HTERT RPE-1 (cell line): ENCODE measurements around the gene STX2.

Experiments used
- in situ Hi-C: fragments of 300-500 bp; cut with MboI; formaldehyde crosslinking; loops from 4 replicates; pipeline ENCODE4 v1.14.3; 2020; ENCODE audit warnings: low sequenced_read_pairs

STX2 gene

DNA sequence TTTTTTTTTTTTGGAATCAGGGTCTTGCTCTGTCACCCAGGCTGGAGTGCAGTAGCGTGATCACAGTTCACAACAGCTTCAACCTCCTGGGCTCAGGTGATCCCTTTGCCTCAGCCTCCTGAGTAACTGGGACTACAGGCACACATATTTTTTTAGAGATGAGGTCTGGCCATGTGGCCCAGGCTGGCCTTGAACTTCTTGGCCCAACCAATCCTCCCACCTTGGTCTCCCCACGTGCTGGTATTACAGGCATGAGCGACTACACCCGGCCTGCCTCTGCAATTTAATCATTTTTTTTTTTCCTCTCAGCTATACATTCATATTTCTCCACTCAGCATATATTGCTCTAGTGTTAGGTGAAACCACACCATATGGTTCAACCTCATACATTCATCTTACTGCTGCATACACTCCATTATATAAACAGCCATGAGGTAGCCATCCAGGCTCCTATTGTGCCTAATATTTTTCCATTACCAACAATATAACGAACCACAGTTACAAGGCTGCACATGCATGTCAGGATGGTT, 7.1 kb downstream of the STX2 start:
- in situ Hi-C loops = no loop called here

DNA sequence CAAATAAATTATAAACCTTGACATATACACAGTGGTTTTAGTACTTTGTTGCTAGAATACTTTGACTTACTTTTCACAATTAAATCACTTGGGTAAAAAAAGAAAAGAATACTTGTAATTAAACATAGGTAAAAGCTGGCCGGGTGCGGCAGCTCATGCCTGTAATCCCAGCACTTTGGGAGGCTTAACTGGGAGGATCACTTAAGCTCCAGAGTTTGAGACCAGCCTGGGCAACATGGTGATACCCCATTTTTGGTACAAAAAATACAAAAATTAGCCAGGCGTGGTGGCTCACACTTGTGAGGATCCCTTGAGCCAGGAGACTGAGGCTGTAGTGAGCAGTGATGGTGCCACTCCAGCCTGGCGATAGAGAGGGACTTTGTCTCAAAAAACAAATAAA, 7.8 kb downstream of the STX2 start:
- in situ Hi-C loops = no loop called here

DNA sequence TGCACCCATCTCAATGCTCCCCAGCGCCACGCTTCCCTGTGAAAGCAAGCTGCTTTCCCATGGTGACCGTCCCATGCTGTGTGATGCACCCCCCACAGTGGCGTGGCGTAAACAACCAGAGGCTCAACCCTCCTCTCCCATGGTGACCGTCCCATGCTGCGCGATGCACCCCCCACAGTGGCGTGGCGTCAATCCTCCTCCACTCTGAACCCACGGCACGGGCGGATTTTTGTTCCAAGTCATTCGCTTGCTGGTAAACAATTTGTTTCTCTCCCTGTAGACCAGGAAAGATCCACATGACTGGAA, 8.9 kb downstream of the STX2 start:
- in situ Hi-C loops = no loop called here

DNA sequence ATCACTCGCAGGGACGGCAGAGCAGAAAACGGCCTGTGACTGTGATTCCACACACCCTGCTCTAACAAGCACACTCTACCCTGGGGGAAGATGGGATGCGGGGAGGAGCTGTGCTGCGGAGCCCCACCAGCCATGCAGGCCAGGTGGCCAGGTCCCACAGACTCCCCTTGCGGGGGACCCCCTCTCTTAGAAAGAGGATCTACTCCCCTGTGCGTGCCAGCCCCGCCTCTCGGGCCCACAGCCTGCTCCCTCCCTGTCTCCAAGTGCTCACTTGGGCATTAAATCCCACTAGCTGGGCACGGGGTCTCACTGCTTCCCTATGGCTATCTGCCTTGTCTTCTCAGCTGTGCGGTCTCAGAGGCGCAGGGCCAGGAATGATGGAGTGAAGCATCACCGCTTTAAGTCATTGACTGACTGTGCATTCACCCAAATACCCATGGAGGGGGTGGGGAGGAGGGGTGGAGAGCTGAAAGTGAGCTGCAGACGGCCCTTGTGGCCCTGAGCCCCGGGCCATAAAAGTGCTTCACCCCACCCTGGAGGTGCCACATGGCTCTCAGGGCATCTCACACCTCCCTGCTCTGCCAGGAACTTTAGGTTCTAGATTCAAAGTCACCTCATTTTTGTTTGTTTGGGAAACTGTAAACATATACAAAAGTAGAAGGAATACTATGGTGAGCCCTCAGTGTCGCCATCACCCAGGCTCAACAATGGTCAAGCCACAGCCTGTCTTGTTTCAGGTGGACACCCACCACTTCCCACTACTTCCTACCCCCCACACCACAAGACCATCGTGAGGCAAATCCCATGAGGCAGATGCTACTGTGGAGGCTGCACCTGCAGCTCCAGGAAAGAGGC, 9.4 kb downstream of the STX2 start:
- in situ Hi-C loops = no loop called here

DNA sequence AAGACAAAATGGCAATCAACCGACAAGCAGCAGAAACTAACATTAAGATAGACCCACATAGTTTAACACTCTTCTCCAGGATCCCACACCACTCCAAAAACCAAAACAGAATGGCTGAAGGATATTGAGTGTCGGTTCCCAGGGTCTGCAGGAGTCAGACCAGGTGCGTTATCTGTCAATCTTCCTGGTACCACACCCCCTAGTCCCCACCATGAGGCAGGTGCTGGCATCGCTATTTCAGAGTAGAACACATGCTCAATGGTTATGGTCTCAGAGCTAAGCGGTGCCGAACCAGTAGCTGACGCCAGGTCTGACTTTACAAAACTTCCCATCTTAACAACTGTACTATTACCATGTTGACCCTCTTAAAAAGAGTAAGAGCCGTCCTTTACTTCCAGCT, 10.2 kb downstream of the STX2 start:
- in situ Hi-C loops = no loop called here

DNA sequence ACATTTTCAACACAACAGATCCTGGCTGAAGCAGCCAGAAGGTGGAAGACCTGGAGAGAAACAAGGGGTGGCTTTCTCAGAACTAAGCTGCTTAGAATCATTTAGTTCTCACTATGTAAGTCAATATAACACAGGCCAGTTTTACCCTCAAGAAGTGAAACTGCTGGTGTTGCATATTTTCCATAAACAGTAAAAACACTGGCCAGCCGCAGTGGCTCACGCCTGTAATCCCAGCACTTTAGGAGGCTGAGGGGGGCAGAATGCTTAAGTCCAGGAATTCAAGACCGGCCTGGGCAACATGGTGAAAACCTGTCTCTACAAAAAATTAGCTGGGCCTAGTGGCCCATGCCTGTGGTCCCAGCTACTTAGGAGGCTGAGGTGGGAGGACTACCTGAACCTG, 11.6 kb downstream of the STX2 start:
- in situ Hi-C loops = no loop called here

DNA sequence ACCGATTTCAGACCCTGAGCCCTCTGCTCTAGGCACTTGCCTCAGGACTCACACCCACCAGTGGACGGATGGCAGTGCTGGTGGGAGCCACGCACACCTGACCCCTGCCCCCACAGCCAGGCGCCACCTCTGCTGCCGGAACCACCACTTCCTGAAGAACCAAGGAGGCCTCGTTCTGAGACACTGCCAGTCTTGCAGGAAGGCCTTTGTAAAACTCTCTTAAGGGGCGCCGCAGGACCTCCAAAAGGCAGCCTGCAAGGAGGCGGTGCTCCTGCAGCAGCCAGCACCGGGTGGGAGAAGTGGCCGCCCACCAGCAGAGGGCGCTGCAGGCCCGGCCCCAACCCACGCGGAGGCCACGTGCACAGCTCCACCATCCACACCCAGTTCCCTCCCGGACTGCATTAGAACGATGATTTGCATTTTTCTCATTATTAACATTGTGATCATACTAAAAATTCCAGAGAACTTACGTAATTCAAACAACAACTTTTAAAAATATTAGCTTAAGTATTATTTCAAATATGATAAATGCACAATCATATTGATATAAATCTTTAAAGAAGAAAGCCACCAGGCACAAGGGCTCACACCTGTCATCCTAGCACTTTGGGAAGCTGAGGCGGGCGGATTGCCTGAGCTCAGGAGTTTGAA, 12.8 kb downstream of the STX2 start:
- in situ Hi-C loops = no loop called here

DNA sequence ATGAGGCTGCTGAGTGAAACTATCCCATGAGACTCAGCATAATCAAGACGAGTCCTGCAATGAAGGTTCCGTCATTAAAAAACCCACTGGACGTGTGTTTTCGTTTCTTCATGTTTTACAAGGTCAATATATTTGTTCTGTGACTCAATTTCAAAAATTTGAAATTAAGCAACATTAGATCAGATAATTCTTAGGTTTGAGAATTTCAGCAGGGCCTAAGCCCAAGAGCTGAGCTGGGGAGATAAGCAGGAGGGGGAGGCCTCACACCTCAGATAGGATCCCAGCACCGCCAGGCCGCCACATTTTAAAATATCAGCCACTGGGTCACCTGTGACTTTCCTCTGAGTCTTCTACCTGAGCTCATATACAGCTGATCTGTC, 13.3 kb downstream of the STX2 start:
- in situ Hi-C loops = no loop called here

DNA sequence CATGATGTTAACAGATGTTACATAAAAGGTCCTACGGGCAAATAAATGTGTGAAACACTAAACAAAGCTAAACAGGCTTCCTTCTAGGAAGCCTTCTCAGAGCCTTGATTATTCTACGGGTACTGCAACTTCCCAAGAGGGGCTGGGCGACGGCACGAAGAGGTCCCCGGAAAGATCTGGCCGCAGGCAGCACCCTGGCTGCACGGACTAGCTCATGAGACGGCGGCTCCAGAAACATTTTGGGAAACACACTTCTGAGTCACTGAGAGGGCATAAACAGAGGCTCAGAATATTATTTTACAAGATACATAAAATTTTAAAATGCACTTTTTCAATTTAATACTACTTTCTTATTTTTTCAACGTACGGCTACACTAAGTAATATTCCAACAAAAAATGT, 19.4 kb downstream of the STX2 start:
- in situ Hi-C loops = no loop called here

DNA sequence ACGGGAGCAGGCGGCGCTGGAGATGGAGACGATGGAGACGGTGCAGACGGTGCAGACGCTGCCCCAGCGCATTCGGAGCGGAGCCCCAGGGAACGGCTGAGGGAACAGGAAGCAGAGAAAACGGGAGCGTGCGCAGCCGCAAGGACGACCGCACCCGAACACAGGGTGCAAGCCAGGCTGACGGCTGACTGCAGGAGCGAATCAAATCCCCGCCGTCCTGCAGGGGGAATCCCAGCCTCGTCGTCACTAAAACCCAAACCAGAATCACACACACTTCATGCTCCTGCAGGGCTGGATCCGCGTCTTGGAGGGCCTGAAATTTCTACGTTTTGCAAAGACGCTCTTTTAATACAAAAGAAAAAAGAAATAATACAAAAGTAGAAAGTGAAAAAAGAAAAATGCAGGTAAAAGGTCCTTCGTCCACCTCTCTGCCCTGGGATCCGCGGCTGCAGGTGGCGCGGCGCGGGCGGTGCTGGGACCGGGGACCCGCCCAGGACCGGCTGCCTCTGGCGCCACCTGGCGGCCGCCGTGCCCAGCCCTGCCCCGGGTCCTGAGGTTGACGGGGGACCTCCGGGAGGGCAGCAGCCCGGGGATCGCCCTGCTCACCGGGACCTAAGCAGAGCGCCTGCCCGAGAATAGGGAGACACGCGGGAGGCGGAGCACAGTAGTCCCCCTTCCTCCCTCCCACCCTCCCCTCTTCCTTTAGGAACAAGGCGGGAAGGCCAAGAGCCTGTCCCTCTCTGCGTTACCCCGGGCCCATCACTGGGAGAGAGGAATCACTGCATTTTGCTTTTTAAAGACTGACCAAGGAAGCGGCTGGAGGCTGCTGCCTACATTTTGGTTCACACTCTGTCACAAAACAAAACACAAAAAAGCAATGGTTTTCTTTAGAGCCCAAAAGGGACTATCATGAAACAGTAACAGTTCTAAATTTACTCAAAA, 20.1 kb downstream of the STX2 start:
- in situ Hi-C loops = no loop called here

DNA sequence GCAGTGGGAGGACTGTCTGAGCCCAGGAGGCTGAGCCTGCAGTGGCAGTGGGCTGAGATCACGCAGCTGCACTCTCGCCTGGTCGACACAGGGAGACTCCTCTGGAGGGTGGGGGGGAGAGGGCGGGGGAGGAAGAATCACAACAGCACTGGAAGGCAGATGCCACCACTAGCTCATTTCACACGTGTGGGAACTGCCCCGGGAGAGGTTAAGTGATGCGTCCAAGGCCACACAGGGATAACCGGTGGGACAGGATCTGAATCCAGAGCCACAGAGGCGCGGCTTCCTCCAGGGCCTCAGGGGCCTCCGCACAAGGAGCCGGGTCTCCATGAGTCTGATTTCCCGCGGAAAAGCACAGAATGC, 20.8 kb downstream of the STX2 start:
- in situ Hi-C loops = no loop called here

DNA sequence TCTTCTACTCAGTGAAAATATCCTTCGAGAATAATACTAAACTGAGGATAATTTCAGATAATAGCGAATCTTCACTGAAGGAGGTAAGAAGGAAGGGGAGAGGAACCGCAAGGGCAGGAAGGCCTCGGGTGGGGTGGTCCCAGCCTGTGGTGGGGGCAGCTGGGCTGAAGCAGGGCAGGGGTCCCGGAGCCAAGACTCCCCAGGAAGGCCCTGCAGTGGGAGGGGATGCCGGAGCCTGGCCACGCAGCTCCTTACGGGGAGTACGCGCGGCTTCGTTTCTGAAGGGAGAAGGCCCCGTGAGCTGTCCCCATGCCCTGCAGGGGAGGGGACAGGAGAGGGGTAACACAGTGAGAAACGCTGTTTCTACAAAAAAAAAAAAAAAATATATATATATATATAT, 21.2 kb downstream of the STX2 start:
- in situ Hi-C loops = no loop called here

DNA sequence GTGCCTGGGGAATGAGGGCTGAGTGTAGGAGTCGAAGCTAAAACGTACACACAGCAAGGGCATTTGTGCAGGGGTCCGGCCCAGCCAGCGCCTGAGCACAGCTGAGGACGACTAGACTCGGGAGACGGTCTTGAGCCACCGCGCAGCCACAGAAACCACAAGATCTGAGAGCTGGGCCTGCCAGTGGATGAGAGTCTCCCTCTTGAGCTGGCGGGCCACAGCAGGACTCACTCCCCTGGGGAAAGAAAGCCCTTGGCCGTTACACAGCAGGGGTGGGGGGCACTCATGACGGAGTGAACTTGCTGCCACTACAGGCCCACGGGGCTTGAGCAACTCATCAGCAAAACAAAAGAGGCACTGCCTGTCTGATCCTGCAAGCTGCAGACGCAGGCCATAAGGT, 23.0 kb downstream of the STX2 start:
- in situ Hi-C loops = no loop called here

DNA sequence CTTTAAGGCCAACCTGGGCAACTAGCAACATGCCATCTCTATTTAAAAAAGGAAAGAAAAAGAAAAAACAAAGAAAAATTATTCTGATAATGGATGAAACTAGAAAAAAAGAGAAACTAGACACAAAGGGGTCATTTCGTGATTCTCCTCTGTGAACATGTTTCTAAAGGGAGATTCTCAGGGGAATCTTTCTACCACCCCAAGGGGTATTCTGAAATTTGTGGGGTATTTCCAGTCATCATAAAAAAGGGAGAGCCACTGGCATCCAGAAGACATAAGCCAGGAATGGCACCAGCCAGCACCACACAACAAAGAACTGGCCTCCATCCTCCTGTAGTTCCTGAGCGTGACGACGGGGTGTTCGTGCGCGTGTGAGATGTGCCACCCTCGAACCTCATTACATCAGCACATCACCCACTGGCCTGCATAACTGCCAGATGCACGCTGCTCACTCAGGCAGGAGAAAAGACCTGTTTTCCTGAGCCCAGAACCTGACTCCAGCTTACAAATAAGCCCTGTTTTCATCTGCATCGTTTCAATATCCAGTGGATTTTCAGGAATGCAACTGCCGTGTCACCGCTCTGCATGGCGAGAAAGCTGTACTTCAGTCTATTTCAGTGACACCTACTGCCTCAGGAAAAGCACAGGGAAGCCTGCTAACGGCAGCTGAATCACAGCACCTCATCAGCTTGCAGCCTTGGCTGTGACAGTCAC, 23.9 kb downstream of the STX2 start:
- in situ Hi-C loops = no loop called here

DNA sequence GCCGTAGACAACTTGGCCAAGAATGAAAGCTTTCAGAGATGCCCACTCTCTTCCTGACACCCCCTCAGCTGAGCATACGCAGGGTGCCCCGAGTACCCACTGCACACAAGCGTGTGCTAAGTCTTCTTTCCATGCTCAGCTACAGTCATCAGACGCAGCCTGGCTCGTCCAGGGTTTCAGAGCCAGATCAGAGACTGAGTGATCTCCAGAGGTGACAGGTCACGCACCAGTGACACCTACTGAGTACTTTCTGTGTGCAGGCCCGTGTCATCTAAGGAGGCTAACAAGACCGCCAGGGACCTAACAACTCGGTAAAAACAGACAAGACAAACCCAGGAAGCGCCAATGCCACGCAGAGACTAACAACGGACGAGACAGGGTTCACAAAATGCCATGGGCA, 25.1 kb downstream of the STX2 start:
- in situ Hi-C loops = no loop called here

DNA sequence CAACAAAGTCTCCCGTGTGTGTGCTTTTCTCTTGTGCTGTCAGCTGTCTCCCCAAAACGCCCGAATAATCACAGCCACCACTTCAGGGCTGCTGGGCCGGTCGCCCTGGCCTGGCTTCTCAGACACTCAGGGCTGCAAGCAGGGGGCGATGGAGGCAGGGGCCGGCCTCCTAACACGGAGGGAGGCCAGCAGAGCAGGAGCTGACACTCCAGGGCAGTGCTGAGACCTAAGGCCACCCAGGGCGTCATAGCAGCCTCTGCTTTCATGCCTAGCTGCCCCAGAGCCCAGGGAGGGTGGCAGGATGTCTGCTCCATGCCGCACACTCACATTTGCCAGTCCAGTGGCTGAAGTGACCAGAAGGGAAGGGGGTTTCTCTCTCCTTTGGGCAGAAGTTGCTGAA, 25.6 kb downstream of the STX2 start:
- in situ Hi-C loops = no loop called here

DNA sequence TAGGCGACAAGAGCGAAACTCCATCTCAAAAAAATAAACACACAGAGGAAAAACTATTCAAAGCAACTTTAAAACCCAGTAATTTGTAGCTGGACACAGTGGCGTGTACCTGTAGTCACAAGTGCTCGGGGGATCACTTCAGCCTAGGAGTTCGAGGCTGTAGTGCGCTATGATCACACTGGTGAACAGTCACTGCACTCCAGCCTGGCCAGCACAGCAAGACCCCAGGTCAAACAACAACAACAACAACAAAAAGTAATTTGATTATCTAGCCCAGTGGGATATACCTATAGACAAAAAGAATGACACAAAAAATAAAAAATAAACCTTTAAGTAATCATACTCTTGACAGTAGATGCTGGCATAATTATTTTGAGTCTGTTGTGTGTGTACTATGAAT, 29.3 kb downstream of the STX2 start:
- in situ Hi-C loops = no loop called here

DNA sequence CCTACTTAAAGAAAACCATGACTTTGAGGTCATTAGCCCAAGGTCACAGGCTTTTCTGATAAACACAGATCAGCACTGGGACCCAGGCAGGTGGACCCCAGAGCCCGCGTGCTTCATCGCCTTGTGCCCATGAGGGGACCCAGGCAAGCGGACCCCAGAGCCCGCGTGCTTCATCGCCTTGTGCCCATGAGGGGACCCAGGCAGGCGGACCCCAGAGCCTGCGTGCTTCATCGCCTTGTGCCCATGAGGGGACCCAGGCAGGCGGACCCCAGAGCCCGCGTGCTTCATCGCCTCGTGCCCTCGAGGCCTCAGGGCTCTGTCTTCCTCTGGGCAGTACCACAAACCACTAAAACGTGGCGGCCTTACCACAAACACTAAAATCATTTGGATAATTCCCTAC, 31.7 kb downstream of the STX2 start:
- in situ Hi-C loops = no loop called here

DNA sequence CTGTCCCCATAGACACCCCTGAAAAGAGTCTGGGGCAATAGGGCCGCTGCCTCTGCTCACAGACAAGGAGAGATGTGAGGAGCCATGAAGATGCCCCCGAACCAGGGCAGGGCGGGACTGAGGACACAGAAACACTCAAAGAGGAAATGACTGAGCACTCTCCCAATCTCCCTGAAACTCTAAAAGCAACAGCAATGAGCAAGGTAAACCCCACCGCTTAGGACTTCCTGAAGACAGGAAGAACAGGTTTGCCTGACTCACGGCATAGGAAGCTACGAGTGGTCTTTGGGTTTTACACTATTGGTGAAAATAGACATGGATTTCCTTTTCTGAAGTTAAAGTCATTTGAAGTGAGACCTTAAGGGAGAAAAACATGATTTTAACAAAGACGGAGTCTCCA, 32.5 kb downstream of the STX2 start:
- in situ Hi-C loops = no loop called here

DNA sequence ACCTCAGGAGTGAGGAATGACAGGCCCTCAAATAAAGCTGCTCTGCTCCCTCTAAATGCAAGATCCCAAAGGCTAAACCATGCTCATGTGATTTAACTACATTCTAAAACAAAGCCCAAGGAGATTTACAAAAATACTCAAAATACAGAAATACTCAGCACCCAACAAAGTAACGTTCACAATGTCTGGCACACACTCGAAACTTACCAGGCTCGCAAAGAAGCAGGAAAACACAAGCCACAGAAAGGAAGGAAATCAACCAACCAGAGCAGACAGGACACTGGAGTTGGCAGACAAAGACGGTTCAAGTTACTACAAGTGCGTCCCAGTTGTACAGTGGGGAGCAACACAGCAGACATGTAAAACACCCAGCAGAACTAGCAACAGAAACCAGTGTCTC, 33.4 kb downstream of the STX2 start:
- in situ Hi-C loops = no loop called here

DNA sequence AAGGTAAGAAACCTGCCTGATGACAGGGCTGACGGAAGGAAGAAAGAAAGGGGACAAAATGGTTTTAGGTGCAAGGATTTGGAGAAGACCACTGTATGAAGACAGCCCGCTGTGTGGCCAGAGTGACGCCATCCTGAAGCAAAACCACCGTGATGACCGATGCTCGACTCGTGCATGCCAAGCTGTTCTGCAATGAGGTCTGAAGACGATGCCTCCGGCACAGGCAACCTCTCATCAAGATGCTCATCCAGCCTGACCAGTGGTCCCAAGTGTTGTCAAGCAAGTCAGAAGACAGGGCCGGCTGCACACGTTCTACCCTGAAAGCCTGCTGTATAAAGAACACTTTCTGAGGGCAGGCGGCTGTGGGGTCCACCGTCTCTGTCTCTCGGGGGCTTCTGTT, 34.8 kb downstream of the STX2 start:
- in situ Hi-C loops = no loop called here
